ENCODE data around the gene DNM1L. TPM values are rescaled to one million over a fixed set of nuclear protein-coding genes. Genes with fewer than 3 reads are reported as not detected.

The DNM1L gene
- total RNA-seq, 2 experiments from 2014 or later, result 61.1 to 102 TPM

DNA sequence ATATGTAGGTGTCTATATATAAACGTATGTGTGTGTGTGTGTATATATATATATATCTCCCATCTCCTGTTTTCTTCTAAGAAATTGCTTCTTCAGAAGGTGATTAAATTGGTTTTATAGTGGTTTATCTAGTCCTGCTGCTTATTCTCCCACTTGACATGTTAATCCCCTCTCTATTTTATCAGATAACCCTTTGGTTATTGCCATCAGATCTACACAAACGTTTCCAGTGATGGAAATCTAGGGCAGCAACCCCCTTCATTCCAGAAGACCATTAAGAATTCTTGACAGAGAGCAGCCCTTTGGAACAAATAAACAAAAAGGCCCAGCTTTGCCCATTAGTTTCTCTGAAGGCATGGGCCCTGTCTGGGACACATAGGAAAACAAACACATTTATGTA, 110.8 kb downstream of the DNM1L start:
- POLR2A ChIA-PET, result no interaction called here
- H3K9me2 ChIP-seq (ENCODE audit: insufficient read depth, low read length), result no peaks in the 10 kb centered on the region
- intact Hi-C loops (cut with micrococcal nuclease; ENCODE audit: unreplicated experiment), result loop anchor here (5.0 kb wide), 1 partner anchor 57 kb away; no protein-coding TSS in a partner anchor
- H4K20me1 ChIP-seq (ENCODE audit: insufficient read depth, low read length), result no peaks in the 10 kb centered on the region
- no peak overlapping the region for H2AFZ ChIP-seq (ENCODE audit: low read length)
- no peaks in the 10 kb centered on the region for H3K4me1 ChIP-seq (ENCODE audit: insufficient read depth, low read length, poor library complexity, severe bottlenecking)
- H3K36me3 ChIP-seq (ENCODE audit: insufficient read depth, low read length), result no peaks in the 10 kb centered on the region
- no peak overlapping the region for H3K4me3 ChIP-seq (ENCODE audit: low read depth, low read length, poor library complexity, severe bottlenecking)
- no peak overlapping the region for H3K4me2 ChIP-seq (ENCODE audit: low read length)
- no peaks in the 10 kb centered on the region for H3K79me2 ChIP-seq (ENCODE audit: insufficient read depth, low read depth, low read length)
- no TSS peak for BruUV-seq (replicated peaks)
- TF ChIP-seq, protein P1, sequence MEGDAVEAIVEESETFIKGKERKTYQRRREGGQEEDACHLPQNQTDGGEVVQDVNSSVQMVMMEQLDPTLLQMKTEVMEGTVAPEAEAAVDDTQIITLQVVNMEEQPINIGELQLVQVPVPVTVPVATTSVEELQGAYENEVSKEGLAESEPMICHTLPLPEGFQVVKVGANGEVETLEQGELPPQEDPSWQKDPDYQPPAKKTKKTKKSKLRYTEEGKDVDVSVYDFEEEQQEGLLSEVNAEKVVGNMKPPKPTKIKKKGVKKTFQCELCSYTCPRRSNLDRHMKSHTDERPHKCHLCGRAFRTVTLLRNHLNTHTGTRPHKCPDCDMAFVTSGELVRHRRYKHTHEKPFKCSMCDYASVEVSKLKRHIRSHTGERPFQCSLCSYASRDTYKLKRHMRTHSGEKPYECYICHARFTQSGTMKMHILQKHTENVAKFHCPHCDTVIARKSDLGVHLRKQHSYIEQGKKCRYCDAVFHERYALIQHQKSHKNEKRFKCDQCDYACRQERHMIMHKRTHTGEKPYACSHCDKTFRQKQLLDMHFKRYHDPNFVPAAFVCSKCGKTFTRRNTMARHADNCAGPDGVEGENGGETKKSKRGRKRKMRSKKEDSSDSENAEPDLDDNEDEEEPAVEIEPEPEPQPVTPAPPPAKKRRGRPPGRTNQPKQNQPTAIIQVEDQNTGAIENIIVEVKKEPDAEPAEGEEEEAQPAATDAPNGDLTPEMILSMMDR (conservative IDR thresholded peaks at IDR 0.05; ENCODE audit: low read length), result no peak
- no peak for TF ChIP-seq EZH2phosphoT487 (IDR thresholded peaks at IDR 0.05; ENCODE audit: borderline replicate concordance, low read depth, low read length)
- H3K9me3 ChIP-seq (ENCODE audit: low read length), result no peaks in the 10 kb centered on the region
- CTCF ChIA-PET (ENCODE audit: unreplicated experiment), result no interaction called here
- H3K27ac ChIP-seq (ENCODE audit: low read depth, low read length, poor library complexity, severe bottlenecking), result no peak overlapping the region
- DNase-seq (ENCODE audit: low spot score), result no peak

DNA sequence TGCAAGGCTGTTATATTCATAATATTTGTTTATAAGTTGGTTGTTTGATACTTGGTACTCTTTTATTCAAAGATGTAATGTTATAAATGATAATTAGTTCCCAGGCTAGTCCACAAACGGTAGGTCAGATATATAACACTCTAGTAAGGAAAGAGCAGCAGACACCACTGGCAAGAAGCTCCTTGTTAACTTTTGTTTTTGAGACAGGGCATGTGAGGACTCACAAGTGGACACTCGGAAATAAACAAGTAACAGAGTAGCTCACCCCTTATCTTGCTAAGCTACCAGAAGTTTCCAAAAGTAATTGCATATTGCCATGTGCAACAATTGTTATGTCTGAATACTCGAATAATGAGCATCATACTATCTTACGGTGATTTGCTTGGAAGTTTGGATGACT, 115.2 kb downstream of the DNM1L start:
- Histone ChIP-seq H3K27ac (ENCODE audit: low read depth, low read length, poor library complexity, severe bottlenecking) (no peak overlapping the region), H3K4me1 (ENCODE audit: insufficient read depth, low read length, poor library complexity, severe bottlenecking) (no peaks in the 10 kb centered on the region), H2AFZ (ENCODE audit: low read length) (no peak overlapping the region), H3K4me3 (ENCODE audit: low read depth, low read length, poor library complexity, severe bottlenecking) (no peak overlapping the region), H3K4me2 (ENCODE audit: low read length) (no peak overlapping the region), H3K9me3 (ENCODE audit: low read length) (no peaks in the 10 kb centered on the region), H3K36me3 (ENCODE audit: insufficient read depth, low read length) (no peaks in the 10 kb centered on the region), H3K9me2 (ENCODE audit: insufficient read depth, low read length) (no peaks in the 10 kb centered on the region), H3K79me2 (ENCODE audit: insufficient read depth, low read depth, low read length) (no peaks in the 10 kb centered on the region), H4K20me1 (ENCODE audit: insufficient read depth, low read length) (no peaks in the 10 kb centered on the region)
- ChIA-PET CTCF (ENCODE audit: unreplicated experiment) (no interaction called here), POLR2A (no interaction called here)
- no peak for DNase-seq (ENCODE audit: low spot score)
- BruUV-seq (replicated peaks), result no TSS peak
- intact Hi-C loops (cut with micrococcal nuclease; ENCODE audit: unreplicated experiment), result no loop called here
- TF ChIP-seq, protein P1 (conservative IDR thresholded peaks at IDR 0.05; ENCODE audit: low read length), result no peak
- TF ChIP-seq EZH2phosphoT487 (IDR thresholded peaks at IDR 0.05; ENCODE audit: borderline replicate concordance, low read depth, low read length), result no peak

Small RNAs within 50 kb of the gene (small RNA-seq; reads per million reads assigned to genes)
- gene RF00019, result not detected

Other genes starting within 250 kb of the DNM1L start
- gene YARS2, start 76.6 kb downstream of the DNM1L start, total RNA-seq (2014; rRNA removed; shearing (Covaris generic)), result 39.0 and 42.8 TPM in 2 replicates
- 30.2 and 31.5 TPM in 2 replicates for gene YARS2, start 76.6 kb downstream of the DNM1L start, total RNA-seq (2022)
- gene PKP2, start 217.5 kb downstream of the DNM1L start, total RNA-seq (2014; rRNA removed; shearing (Covaris generic)), result not detected in 2 replicates
- gene PKP2, start 217.5 kb downstream of the DNM1L start, total RNA-seq (2022), result not detected in 2 replicates

Data from OCI-LY7 (cell line).